Measurements from ENCODE around the gene PREX1. TPM values are rescaled to one million over a fixed set of nuclear protein-coding genes. Genes with fewer than 3 reads are reported as not detected.

PREX1 gene
- total RNA-seq, 1 experiment from 2014 or later, result not detected

- no peak for TF ChIP-seq CTCF (IDR thresholded peaks at IDR 0.05; ENCODE audit: unreplicated experiment)
- Mint-ChIP-seq H3K27ac (ENCODE audit: low read depth, unreplicated experiment) (no peak overlapping the region), H3K9me3 (ENCODE audit: unreplicated experiment) (no peaks in the 10 kb centered on the region), H3K4me1 (ENCODE audit: insufficient read depth, unreplicated experiment) (no peaks in the 10 kb centered on the region), H3K36me3 (ENCODE audit: insufficient read depth, unreplicated experiment) (no peaks in the 10 kb centered on the region), H3K4me3 (ENCODE audit: unreplicated experiment) (no peak overlapping the region), H3K27me3 (ENCODE audit: insufficient read depth, unreplicated experiment) (peaks cover 29% of the 10 kb centered on the region)
- ChIA-PET CTCF (interaction anchor here (0.8 kb wide), 1 partner anchor 167 kb away, joined by 4 read pairs; no protein-coding TSS in a partner anchor), POLR2A (no interaction called here)
- intact Hi-C loops (cut with micrococcal nuclease), result no loop called here
- DNase-seq (ENCODE audit: unreplicated experiment), result no peak
- BruUV-seq (replicated peaks), result no TSS peak
Measured at GRCh38 chr20:48823476-48823875, 4.3 kb downstream of the PREX1 start.

DNA sequence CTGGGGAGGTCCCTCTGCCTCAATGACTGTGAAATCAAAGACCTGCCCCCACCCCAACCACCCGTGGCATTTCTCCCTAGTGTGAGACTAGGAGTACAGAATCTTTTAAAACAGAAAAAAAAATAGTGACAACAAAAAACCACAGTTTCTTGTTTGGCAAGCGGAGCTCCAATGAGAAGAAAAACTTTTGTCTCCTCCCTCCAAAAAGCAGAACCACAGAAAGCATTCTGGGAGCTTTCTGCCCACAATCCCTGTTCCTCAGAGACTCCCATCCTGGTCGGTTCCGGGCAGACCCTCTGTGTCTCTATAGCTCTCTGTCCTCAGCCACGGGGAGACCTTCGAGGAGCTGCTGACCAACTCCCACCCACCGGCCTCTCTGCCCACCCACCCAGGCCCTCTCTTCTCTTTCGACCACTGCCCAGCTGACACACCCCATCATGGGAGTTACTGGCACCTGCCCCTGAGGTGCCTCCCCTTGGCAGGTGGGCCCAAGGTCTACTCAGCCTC lies 4.9 kb downstream of the PREX1 start:
- Mint-ChIP-seq H3K27me3 (ENCODE audit: insufficient read depth, unreplicated experiment) (peaks cover 29% of the 10 kb centered on the region), H3K36me3 (ENCODE audit: insufficient read depth, unreplicated experiment) (no peaks in the 10 kb centered on the region), H3K9me3 (ENCODE audit: unreplicated experiment) (no peaks in the 10 kb centered on the region), H3K27ac (ENCODE audit: low read depth, unreplicated experiment) (no peak overlapping the region), H3K4me3 (ENCODE audit: unreplicated experiment) (no peak overlapping the region), H3K4me1 (ENCODE audit: insufficient read depth, unreplicated experiment) (no peaks in the 10 kb centered on the region)
- TF ChIP-seq CTCF (IDR thresholded peaks at IDR 0.05; ENCODE audit: unreplicated experiment), result no peak
- ChIA-PET CTCF (interaction anchor here (0.8 kb wide), 1 partner anchor 167 kb away, joined by 4 read pairs; no protein-coding TSS in a partner anchor), POLR2A (no interaction called here)
- intact Hi-C loops (cut with micrococcal nuclease), result no loop called here
- BruUV-seq (replicated peaks), result no TSS peak
- DNase-seq (ENCODE audit: unreplicated experiment), result no peak

GRCh38 chr20:48822178-48822577 lies 5.6 kb downstream of the PREX1 start:
- Mint-ChIP-seq H3K4me1 (ENCODE audit: insufficient read depth, unreplicated experiment) (no peaks in the 10 kb centered on the region), H3K36me3 (ENCODE audit: insufficient read depth, unreplicated experiment) (no peaks in the 10 kb centered on the region), H3K27me3 (ENCODE audit: insufficient read depth, unreplicated experiment) (peaks cover 28% of the 10 kb centered on the region), H3K4me3 (ENCODE audit: unreplicated experiment) (no peak overlapping the region), H3K27ac (ENCODE audit: low read depth, unreplicated experiment) (no peak overlapping the region), H3K9me3 (ENCODE audit: unreplicated experiment) (no peaks in the 10 kb centered on the region)
- no TSS peak for BruUV-seq (replicated peaks)
- CTCF ChIA-PET, result no interaction called here
- POLR2A ChIA-PET, result no interaction called here
- intact Hi-C loops (cut with micrococcal nuclease), result no loop called here
- DNase-seq (ENCODE audit: unreplicated experiment), result no peak
- TF ChIP-seq CTCF (IDR thresholded peaks at IDR 0.05; ENCODE audit: unreplicated experiment), result no peak

DNA sequence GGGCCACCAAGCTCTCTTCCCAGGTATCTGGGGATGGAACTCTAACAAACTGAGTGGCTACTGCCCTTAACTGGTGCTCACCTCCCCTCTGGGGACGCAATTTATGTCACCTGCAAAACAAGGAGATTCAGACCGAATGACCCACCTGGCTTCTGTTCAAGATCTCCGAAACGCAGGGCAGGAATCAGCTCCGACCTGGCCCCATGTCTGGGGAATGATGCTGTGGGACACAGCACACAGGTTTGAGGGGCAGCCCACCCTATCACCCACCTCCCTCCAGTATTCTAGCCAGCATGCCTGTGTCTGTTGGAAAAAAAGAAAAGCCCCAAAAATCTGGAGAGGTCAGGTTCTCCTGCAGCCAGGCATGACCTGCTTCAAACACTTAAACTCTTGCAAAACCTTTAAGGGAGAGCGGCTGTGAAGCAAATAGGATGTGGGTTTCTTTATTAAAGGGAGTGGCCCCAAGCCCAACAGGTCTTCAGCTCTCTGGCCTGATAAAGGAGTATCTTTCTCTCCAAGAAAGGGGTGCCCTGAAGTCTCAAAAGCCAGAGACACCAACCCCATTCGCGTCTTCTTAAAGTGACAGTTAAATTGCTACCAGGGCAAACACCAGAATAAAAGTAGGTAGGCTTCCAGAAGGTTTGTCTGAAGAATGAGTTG lies 6.4 kb downstream of the PREX1 start:
- intact Hi-C loops (cut with micrococcal nuclease), result no loop called here
- no peak overlapping the region for H3K27ac Mint-ChIP-seq (ENCODE audit: low read depth, unreplicated experiment)
- H3K36me3 Mint-ChIP-seq (ENCODE audit: insufficient read depth, unreplicated experiment), result no peaks in the 10 kb centered on the region
- H3K4me3 Mint-ChIP-seq (ENCODE audit: unreplicated experiment), result no peak overlapping the region
- ChIA-PET POLR2A (no interaction called here), CTCF (no interaction called here)
- H3K9me3 Mint-ChIP-seq (ENCODE audit: unreplicated experiment), result no peaks in the 10 kb centered on the region
- peaks cover 20% of the 10 kb centered on the region for H3K27me3 Mint-ChIP-seq (ENCODE audit: insufficient read depth, unreplicated experiment)
- no peaks in the 10 kb centered on the region for H3K4me1 Mint-ChIP-seq (ENCODE audit: insufficient read depth, unreplicated experiment)
- DNase-seq (ENCODE audit: unreplicated experiment), result no peak
- no peak for TF ChIP-seq CTCF (IDR thresholded peaks at IDR 0.05; ENCODE audit: unreplicated experiment)
- no TSS peak for BruUV-seq (replicated peaks)
